WTC11 (cell line): ENCODE measurements around the gene FAM50A.

Experiments
- CREM ChIP-seq: sonication (generic); formaldehyde crosslinking; IDR thresholded peaks from 2 replicates; pipeline ENCODE4 v1.8.1; 2022; ENCODE audit warnings: mild to moderate bottlenecking, missing genetic modification reagents, moderate library complexity
- EMX1 ChIP-seq: fragments of 250-450 bp; sonication (Bioruptor Pico); IDR thresholded peaks from 2 replicates; pipeline ENCODE4 v1.8.0; 2021; ENCODE audit warnings: mild to moderate bottlenecking
- FOXP1 ChIP-seq: sonication (generic); formaldehyde crosslinking; IDR thresholded peaks from 2 replicates; pipeline ENCODE4 v1.8.0; 2022; ENCODE audit warnings: missing genetic modification reagents, mild to moderate bottlenecking, moderate library complexity, borderline replicate concordance
- TEAD1 ChIP-seq: sonication (generic); formaldehyde crosslinking; IDR thresholded peaks from 2 replicates; pipeline ENCODE4 v1.8.0; 2022; ENCODE audit warnings: mild to moderate bottlenecking, missing genetic modification reagents
- ZNF121 ChIP-seq: sonication (generic); formaldehyde crosslinking; IDR thresholded peaks from 2 replicates; pipeline ENCODE4 v1.8.0; 2023; ENCODE audit warnings: missing genetic modification reagents
- TF ChIP-seq, protein P1 (sequence below): fragments of 200-600 bp; IDR thresholded peaks from 2 replicates; pipeline ENCODE4 v1.8.0; 2022; ENCODE audit warnings: antibody characterized with exemption

DNA sequence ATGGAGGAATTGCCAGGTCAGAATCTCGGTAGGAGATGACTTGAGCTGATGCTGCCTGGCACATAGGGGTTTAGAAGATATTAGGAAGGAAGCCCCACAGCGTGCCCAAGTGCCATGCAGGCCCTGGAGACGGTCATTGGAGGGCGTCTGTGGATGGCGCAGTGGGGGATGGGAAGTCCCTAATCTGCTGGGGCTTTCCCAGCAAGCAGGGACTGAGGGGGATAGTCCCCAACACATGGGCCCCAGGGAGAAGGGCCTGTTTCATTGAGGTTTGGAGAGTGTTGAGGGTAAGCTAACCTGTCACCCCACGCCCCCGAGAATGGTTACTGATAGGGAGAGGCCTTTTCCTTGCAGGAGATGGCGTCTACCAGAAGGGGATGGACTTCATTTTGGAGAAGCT is 24.8 kb upstream of the FAM50A start:
- TF ChIP-seq CREM (CRISPR knock-in tag): no peak
- TF ChIP-seq EMX1 (CRISPR knock-in tag): no peak
- TF ChIP-seq FOXP1 (CRISPR knock-in tag): no peak
- TF ChIP-seq, protein P1, sequence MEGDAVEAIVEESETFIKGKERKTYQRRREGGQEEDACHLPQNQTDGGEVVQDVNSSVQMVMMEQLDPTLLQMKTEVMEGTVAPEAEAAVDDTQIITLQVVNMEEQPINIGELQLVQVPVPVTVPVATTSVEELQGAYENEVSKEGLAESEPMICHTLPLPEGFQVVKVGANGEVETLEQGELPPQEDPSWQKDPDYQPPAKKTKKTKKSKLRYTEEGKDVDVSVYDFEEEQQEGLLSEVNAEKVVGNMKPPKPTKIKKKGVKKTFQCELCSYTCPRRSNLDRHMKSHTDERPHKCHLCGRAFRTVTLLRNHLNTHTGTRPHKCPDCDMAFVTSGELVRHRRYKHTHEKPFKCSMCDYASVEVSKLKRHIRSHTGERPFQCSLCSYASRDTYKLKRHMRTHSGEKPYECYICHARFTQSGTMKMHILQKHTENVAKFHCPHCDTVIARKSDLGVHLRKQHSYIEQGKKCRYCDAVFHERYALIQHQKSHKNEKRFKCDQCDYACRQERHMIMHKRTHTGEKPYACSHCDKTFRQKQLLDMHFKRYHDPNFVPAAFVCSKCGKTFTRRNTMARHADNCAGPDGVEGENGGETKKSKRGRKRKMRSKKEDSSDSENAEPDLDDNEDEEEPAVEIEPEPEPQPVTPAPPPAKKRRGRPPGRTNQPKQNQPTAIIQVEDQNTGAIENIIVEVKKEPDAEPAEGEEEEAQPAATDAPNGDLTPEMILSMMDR: no peak
- no peak for TF ChIP-seq TEAD1 (CRISPR knock-in tag)
- TF ChIP-seq ZNF121 (CRISPR knock-in tag): no peak
